Immature natural killer cell (primary cell): ENCODE data around the gene GGA2. TPM values are rescaled to one million over a fixed set of nuclear protein-coding genes. Genes with fewer than 3 reads are reported as not detected.
A peak's percentile ranks its signal among the peaks of the same experiment; 100 is the strongest.
"Not testable (repeated sequence)": the region's sequence is repeated elsewhere in the genome, so short reads cannot be mapped to it uniquely, and the experiment has no call there.

Experiments
- DNase-seq, 3 donors: peaks; one replicate each; pipeline ENCODE4 v3.0.0; 2022; ENCODE audit warnings: mixed read lengths in 1 of 3
- H3K27ac Mint-ChIP-seq, 6 donors: one replicate each; pipeline ENCODE4 v1.8.0; 2020; ENCODE audit warnings: mixed read lengths in 6 of 6, mild to moderate bottlenecking in 5 of 6, inconsistent platforms in 4 of 6, moderate library complexity in 3 of 6
- H3K27me3 Mint-ChIP-seq, 3 donors: one replicate each; pipeline ENCODE4 v1.8.0; 2020 to 2021; ENCODE audit warnings: low read depth in 3 of 3, mild to moderate bottlenecking in 3 of 3, mixed read lengths in 3 of 3, moderate library complexity in 3 of 3, inconsistent platforms in 1 of 3
- H3K36me3 Mint-ChIP-seq, 3 donors: one replicate each; pipeline ENCODE4 v1.8.0; 2020; ENCODE audit warnings: mixed read lengths in 3 of 3, inconsistent platforms in 2 of 3, mild to moderate bottlenecking in 2 of 3
- H3K4me1 Mint-ChIP-seq, 2 donors: one replicate each; pipeline ENCODE4 v1.8.0; 2020; ENCODE audit warnings: inconsistent platforms in 2 of 2, mild to moderate bottlenecking in 2 of 2, mixed read lengths in 2 of 2, moderate library complexity in 1 of 2
- H3K4me3 Mint-ChIP-seq, 5 donors: one replicate each; pipeline ENCODE4 v1.8.0; 2020; ENCODE audit warnings: mild to moderate bottlenecking in 5 of 5, mixed read lengths in 5 of 5, inconsistent platforms in 3 of 5, moderate library complexity in 3 of 5
- H3K9me3 Mint-ChIP-seq, 6 donors: one replicate each; pipeline ENCODE4 v1.8.0; 2020; ENCODE audit warnings: mild to moderate bottlenecking in 6 of 6, mixed read lengths in 6 of 6, inconsistent platforms in 4 of 6, moderate library complexity in 3 of 6
- polyA plus RNA-seq, 3 donors: library from polyadenylated mRNA; unstranded; fragments of 300-500 nt; fragmentation: Illumina TruSeq; gene quantifications; one replicate each; pipeline ENCODE4 v1.2.3, GENCODE V29; 2021

The GGA2 gene
- polyA plus RNA-seq, 3 donors from 2014 or later = 34.1 to 40.0 (median 36.1) TPM

- H3K27me3 Mint-ChIP-seq = peaks cover 0 to 2% (median 2%) of the 10 kb centered on the region in 3 donors
- no peak overlapping the region for H3K4me3 Mint-ChIP-seq
- H3K27ac Mint-ChIP-seq = peak overlapping the region in 1 of 6 donors; percentile 45
- DNase-seq = no peak
- peaks cover 9 to 15% of the 10 kb centered on the region in 2 donors for H3K4me1 Mint-ChIP-seq
- H3K9me3 Mint-ChIP-seq = no peaks in the 10 kb centered on the region
- peaks cover 21 to 27% (median 26%) of the 10 kb centered on the region in 3 donors for H3K36me3 Mint-ChIP-seq
These were observed 8.2 kb upstream of the GGA2 start for GRCh38 chr16:23518435-23518891.

- H3K4me1 Mint-ChIP-seq = peaks cover 9 to 15% of the 10 kb centered on the region in 2 donors
These were observed 6.3 kb upstream of the GGA2 start for GRCh38 chr16:23516366-23517137.

DNA sequence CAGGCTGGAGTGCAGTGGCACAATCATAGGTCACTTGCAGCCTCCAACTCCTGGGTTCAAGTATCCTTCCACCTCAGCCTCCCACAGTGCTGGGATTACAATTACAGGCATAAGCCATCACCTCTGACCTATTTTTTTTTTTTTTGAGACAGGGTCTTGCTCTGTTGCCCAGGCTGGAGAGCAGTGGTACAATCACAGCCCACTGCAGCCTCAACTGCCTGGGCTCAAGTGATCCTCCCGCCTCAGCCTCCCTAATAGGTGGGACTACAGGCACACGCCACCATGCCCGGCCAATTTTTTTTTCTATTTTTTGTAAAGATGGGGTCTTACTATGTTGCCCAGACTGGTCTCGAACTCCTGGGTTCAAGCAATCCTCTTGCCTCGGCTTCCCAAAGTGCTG lies 5.6 kb upstream of the GGA2 start:
- Mint-ChIP-seq H3K27me3 (peaks cover 0 to 2% (median 2%) of the 10 kb centered on the region in 3 donors), H3K36me3 (peaks cover 6 to 7% (median 6%) of the 10 kb centered on the region in 3 donors), H3K27ac (peak overlapping the region in 1 of 6 donors; percentile 39), H3K4me1 (peaks cover 9 to 15% of the 10 kb centered on the region in 2 donors), H3K9me3 (no peaks in the 10 kb centered on the region), H3K4me3 (no peak overlapping the region)
- no peak for DNase-seq

More at GRCh38 chr16:23516366-23517137, 6.3 kb upstream of the GGA2 start:
- Mint-ChIP-seq H3K27me3 (peaks cover 0 to 2% (median 2%) of the 10 kb centered on the region in 3 donors), H3K36me3 (peaks cover 9 to 12% (median 10%) of the 10 kb centered on the region in 3 donors), H3K4me3 (no peak overlapping the region), H3K9me3 (no peaks in the 10 kb centered on the region), H3K27ac (no peak overlapping the region)
- no peak for DNase-seq

- Mint-ChIP-seq H3K36me3 (peaks cover 3 to 4% (median 4%) of the 10 kb centered on the region in 3 donors), H3K4me3 (peak overlapping the region in 1 of 5 donors; percentile 17), H3K27me3 (peaks cover 3 to 8% (median 6%) of the 10 kb centered on the region in 3 donors), H3K9me3 (no peaks in the 10 kb centered on the region), H3K4me1 (peaks cover 15 to 21% of the 10 kb centered on the region in 2 donors), H3K27ac (peak overlapping the region in 5 of 6 donors; percentile 3 to 40 (median 9))
- DNase-seq = peak; percentile 34 to 38 (median 37)
These were observed 4.3 kb upstream of the GGA2 start for GRCh38 chr16:23514381-23515152.

DNA sequence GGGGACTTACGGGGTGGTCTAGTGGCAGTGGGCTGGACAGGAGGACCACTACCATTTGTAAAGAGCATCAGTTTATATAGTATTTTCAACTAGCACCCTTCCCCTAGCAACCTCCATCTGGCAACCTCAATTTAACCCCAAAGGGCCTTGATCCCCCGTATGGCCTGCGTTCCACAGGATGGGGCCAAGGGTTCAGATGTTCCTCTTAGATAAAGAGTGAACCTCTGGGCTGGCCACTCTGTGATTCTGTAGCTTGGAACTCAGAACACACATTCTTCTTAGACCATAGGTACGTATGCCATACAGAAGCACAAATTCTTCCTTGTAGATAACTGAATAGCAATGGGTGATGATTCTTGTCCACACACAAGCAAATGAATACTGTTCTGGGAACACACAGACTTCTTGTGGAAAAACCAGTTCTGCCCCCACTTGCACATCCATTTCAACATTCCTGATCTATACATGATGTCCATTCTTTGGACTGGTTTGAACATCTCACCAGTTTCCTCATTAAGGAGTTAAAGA lies 1.9 kb upstream of the GGA2 start:
- no peak for DNase-seq
- Mint-ChIP-seq H3K9me3 (no peaks in the 10 kb centered on the region), H3K4me3 (peak overlapping the region in 2 of 5 donors; percentile 36 to 42), H3K27me3 (peaks cover 3 to 16% (median 9%) of the 10 kb centered on the region in 3 donors), H3K36me3 (no peaks in the 10 kb centered on the region), H3K27ac (peak overlapping the region in 1 of 6 donors; percentile 72), H3K4me1 (peaks cover 31 to 37% of the 10 kb centered on the region in 2 donors)

GRCh38 chr16:23511731-23512130 lies 1.4 kb upstream of the GGA2 start:
- Mint-ChIP-seq H3K4me1 (peaks cover 33 to 42% of the 10 kb centered on the region in 2 donors), H3K27ac (peak overlapping the region in 3 of 6 donors; percentile 47 to 72 (median 49)), H3K27me3 (peaks cover 3 to 16% (median 9%) of the 10 kb centered on the region in 3 donors), H3K9me3 (no peaks in the 10 kb centered on the region), H3K4me3 (peak overlapping the region; percentile 59 to 91 (median 69)), H3K36me3 (no peaks in the 10 kb centered on the region)
- no peak for DNase-seq

GRCh38 chr16:23510915-23511270 lies 599 bp upstream of the GGA2 start:
- H3K27me3 Mint-ChIP-seq = peaks cover 3 to 16% (median 11%) of the 10 kb centered on the region in 3 donors
- not testable (repeated sequence) for H3K36me3 Mint-ChIP-seq, H3K9me3 Mint-ChIP-seq, DNase-seq
- H3K27ac Mint-ChIP-seq = peak overlapping the region; percentile 53 to 85 (median 82)
- H3K4me1 Mint-ChIP-seq = peaks cover 41 to 50% of the 10 kb centered on the region in 2 donors
- H3K4me3 Mint-ChIP-seq = peak overlapping the region; percentile 82 to 91 (median 85)

DNA sequence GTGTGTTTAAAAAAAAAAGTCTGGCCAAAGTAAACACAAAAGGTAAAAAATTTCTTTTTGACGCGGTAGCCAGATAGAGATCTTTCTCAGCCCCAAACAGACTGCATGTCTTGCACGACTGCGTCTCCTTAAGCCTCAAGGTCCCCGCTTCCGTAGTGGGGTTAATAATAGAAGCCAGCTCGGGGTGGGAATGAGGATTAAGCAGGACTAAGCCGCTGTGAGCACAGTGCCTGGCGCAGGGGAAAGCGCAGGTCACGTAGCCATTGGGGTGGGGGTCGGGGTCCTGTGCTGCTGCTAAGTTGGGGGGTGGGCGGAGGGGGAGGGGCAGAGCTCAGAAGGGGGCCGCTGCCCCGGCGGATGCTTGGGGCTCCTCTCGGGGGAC lies 521 bp downstream of the GGA2 start:
- peaks cover 3 to 17% (median 12%) of the 10 kb centered on the region in 3 donors for H3K27me3 Mint-ChIP-seq
- H3K4me1 Mint-ChIP-seq = peaks cover 47 to 51% of the 10 kb centered on the region in 2 donors
- peak overlapping the region; percentile 86 to 94 (median 90) for H3K4me3 Mint-ChIP-seq
- no peaks in the 10 kb centered on the region for H3K9me3 Mint-ChIP-seq
- DNase-seq = peak; percentile 47 to 58 (median 57)
- H3K36me3 Mint-ChIP-seq = no peaks in the 10 kb centered on the region
- peak overlapping the region; percentile 69 to 90 (median 82) for H3K27ac Mint-ChIP-seq

DNA sequence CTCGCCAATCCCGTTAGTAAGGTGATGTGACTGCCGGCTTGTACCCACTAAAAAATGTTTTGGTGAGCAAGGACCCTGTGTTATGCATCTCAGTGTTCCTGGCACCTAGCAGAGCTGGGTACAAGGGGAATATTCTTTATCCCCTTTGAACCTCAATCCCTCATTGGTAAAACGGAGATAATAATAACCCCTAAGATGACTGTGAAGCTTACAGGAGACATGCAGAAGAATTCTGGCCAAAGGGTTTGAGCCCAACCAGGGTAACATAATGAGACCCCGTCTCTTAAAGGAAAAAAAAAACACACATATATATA lies 896 bp downstream of the GGA2 start:
- H3K36me3 Mint-ChIP-seq = no peaks in the 10 kb centered on the region
- H3K4me1 Mint-ChIP-seq = peaks cover 47 to 51% of the 10 kb centered on the region in 2 donors
- no peak for DNase-seq
- H3K27ac Mint-ChIP-seq = peak overlapping the region; percentile 43 to 90 (median 78)
- no peaks in the 10 kb centered on the region for H3K9me3 Mint-ChIP-seq
- peak overlapping the region; percentile 86 to 94 (median 90) for H3K4me3 Mint-ChIP-seq
- peaks cover 3 to 18% (median 13%) of the 10 kb centered on the region in 3 donors for H3K27me3 Mint-ChIP-seq

DNA sequence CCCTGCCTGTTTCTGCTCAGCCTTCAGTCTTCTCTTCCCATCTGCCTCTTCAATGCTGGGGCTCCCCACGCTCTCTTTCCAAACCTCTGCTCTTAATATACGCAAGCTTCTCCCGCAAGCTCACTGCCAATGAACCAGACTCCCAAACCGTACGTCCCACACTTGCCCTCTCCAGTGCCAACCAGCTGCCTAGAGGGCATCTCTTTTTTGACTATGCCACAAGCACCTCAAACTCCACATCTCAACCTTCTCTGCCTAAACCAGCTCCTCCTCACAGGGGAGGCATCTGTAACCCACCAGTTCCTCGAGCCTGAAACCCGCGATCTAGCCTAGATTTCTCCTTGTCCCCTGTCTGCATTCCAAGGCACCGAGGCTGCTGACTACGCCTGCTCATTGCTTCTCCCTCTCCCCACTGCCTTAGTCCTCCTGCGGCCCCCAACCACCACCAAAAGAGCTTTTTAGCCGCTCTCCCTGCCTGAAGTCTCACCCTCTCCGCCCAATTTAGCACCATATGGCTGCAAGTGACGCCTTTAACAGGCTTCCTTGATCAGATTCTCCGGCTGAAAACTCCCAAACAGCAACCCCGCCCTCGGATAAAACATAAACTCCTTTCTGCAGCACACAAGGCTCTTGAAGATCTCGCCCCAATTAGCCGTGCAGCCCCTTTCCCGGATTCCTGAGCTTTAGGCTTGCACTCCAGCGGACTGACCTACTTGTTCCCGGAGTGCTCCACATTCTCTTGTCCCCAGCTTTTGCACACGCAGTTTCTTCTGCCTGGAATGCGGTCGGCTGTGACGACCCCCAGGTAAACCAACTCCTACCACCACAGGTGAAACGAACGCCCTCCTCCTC lies 1.5 kb downstream of the GGA2 start:
- H3K27me3 Mint-ChIP-seq = peaks cover 3 to 18% (median 13%) of the 10 kb centered on the region in 3 donors
- peak overlapping the region; percentile 86 to 94 (median 90) for H3K4me3 Mint-ChIP-seq
- no peaks in the 10 kb centered on the region for H3K36me3 Mint-ChIP-seq
- no peaks in the 10 kb centered on the region for H3K9me3 Mint-ChIP-seq
- DNase-seq = no peak
- H3K4me1 Mint-ChIP-seq = peaks cover 51 to 56% of the 10 kb centered on the region in 2 donors
- H3K27ac Mint-ChIP-seq = peak overlapping the region; percentile 49 to 90 (median 78)

- Mint-ChIP-seq H3K4me1 (peaks cover 64 to 76% of the 10 kb centered on the region in 2 donors), H3K4me3 (no peak overlapping the region)
These were observed 3.7 kb downstream of the GGA2 start for GRCh38 chr16:23506606-23506994.

DNA sequence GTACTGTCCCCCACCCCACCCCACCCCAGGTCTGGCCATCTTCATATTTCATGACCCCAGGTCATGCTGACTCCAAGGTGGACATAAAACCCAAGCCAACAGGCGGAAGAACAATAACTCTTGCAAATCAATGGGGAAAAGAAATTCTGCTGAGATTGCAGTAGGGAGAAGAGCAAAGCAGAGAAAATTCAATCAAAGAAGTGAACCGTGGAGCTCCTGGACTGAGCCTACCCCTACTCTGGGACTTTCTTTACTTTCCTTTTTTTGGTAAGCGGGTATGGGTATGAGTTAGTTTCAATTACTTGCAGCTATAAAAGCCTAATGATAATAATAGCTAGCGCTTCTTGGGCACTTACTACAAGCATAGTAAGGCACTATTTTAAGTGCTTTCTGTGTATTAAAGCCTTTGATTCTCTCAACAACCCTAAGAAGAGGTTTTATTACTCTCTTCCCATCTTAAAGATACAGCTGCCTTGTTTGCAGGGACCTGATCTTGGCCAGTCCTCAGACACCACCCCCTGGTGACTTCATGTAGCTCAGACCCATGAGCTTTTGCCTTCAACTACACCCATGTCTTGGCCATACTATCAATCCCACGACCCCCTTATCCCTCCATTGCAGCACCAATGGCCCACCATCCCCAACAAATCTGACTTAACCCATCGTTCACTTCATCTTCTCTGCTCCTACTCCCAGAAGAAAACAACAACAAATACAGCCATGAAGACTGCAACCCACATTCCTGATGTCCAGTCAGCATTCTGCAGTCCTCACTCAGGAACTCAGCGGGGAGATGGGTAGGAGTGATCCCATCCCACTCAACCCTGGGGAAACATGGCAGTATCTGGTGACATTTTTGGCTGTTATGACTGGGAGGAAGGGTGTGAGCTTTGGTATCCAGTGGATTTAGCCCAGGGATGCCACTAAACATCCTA lies 4.4 kb downstream of the GGA2 start:
- peak overlapping the region in 1 of 5 donors; percentile 4 for H3K4me3 Mint-ChIP-seq
- H3K4me1 Mint-ChIP-seq = peaks cover 64 to 81% of the 10 kb centered on the region in 2 donors
- no peaks in the 10 kb centered on the region for H3K9me3 Mint-ChIP-seq
- no peak for DNase-seq
- peak overlapping the region; percentile 34 to 90 (median 62) for H3K27ac Mint-ChIP-seq
- no peaks in the 10 kb centered on the region for H3K36me3 Mint-ChIP-seq
- peaks cover 5 to 18% (median 13%) of the 10 kb centered on the region in 3 donors for H3K27me3 Mint-ChIP-seq

More at GRCh38 chr16:23506606-23506994, 3.7 kb downstream of the GGA2 start:
- no peaks in the 10 kb centered on the region for H3K36me3 Mint-ChIP-seq
- H3K9me3 Mint-ChIP-seq = no peaks in the 10 kb centered on the region
- H3K27ac Mint-ChIP-seq = peak overlapping the region in 5 of 6 donors; percentile 7 to 90 (median 69)
- no peak for DNase-seq
- H3K27me3 Mint-ChIP-seq = peaks cover 5 to 18% (median 13%) of the 10 kb centered on the region in 3 donors
